PC-3 (cell line): ENCODE results near the gene ZNF117. TPM values are rescaled to one million over a fixed set of nuclear protein-coding genes. Genes with fewer than 3 reads are reported as not detected.

Experiments used
- ATAC-seq: fragments of 200-7000 bp; cut with Tn5 transposase; 2 replicates; pipeline ENCODE4 v1.9.1; 2020; ENCODE audit warnings: mild to moderate bottlenecking, moderate library complexity
- BruUV-seq: library from RNA; stranded (reverse); fragments of 400-500 nt; replicated peaks from 2 replicates; lab custom pipeline; 2021; lab: Mats Ljungman, UMichigan
- CTCF ChIA-PET: fragments of 300-600 bp; sonication (Branson Sonifier 250); formaldehyde crosslinking; loops from one replicate; lab custom pipeline; 2022; ENCODE audit warnings: antibody characterized with exemption; lab: Charles Lee
- POLR2A ChIA-PET: fragments of 300-600 bp; sonication (Branson Sonifier 250); formaldehyde crosslinking; loops from one replicate; lab custom pipeline; 2022; ENCODE audit warnings: antibody characterized with exemption; ENCODE audit not compliant: unreplicated experiment; lab: Charles Lee
- DNase-seq: peaks from one replicate; pipeline ENCODE4 v3.0.0-alpha.2; 2015
- H2AFZ ChIP-seq: fragments of 300-600 bp; sonication (generic); 2 replicates; pipeline ENCODE4 v1.6.0; 2016; ENCODE audit warnings: antibody characterized with exemption, low read length
- H3F3A ChIP-seq: fragments of 300-600 bp; sonication (generic); one replicate; pipeline ENCODE4 v1.6.0; 2017; ENCODE audit warnings: antibody characterized with exemption, low read length, control low read depth, mild to moderate bottlenecking; ENCODE audit not compliant: unreplicated experiment
- H3K27ac ChIP-seq: fragments of 300-600 bp; sonication (generic); 2 replicates; pipeline ENCODE4 v1.5.1; 2016; ENCODE audit warnings: mild to moderate bottlenecking, low read length
- H3K27me3 ChIP-seq: fragments of 300-600 bp; sonication (generic); 2 replicates; pipeline ENCODE4 v1.6.1; 2016; ENCODE audit warnings: low read length, mixed read lengths
- H3K36me3 ChIP-seq: fragments of 300-600 bp; sonication (generic); 2 replicates; pipeline ENCODE4 v1.6.1; 2016; ENCODE audit warnings: low read depth, mixed run types, low read length, mixed read lengths
- H3K4me1 ChIP-seq: fragments of 300-600 bp; sonication (generic); 2 replicates; pipeline ENCODE4 v1.5.1; 2016; ENCODE audit warnings: low read length; ENCODE audit not compliant: insufficient read depth
- H3K4me2 ChIP-seq: fragments of 300-600 bp; sonication (generic); 2 replicates; pipeline ENCODE4 v1.6.0; 2016; ENCODE audit warnings: low read length
- H3K4me3 ChIP-seq: fragments of 300-600 bp; sonication (generic); 2 replicates; pipeline ENCODE4 v1.5.1; 2016; ENCODE audit warnings: mild to moderate bottlenecking, low read length, mixed read lengths
- H3K79me2 ChIP-seq: fragments of 300-600 bp; sonication (generic); 2 replicates; pipeline ENCODE4 v1.6.1; 2017; ENCODE audit warnings: low read length, mixed read lengths
- H3K9ac ChIP-seq: fragments of 300-600 bp; sonication (generic); 2 replicates; pipeline ENCODE4 v1.6.0; 2016; ENCODE audit warnings: mild to moderate bottlenecking, low read length
- H3K9me2 ChIP-seq: fragments of 300-600 bp; sonication (generic); replicated peaks from 2 replicates; pipeline ENCODE4 v1.6.1; 2016; ENCODE audit warnings: mixed run types, low read length, mixed read lengths
- H3K9me3 ChIP-seq: fragments of 300-600 bp; sonication (generic); 2 replicates; pipeline ENCODE4 v1.6.1; 2016; ENCODE audit warnings: low read length, mixed read lengths
- H4K20me1 ChIP-seq: fragments of 300-600 bp; sonication (generic); 2 replicates; pipeline ENCODE4 v1.6.1; 2016; ENCODE audit warnings: low read length, mixed read lengths
- EZH2 ChIP-seq: fragments of 300-600 bp; sonication (generic); IDR thresholded peaks from one replicate; pipeline ENCODE4 v1.6.1; 2017; ENCODE audit warnings: antibody characterized with exemption, mild to moderate bottlenecking, low read length; ENCODE audit not compliant: unreplicated experiment
- EZH2phosphoT487 ChIP-seq: fragments of 300-600 bp; sonication (generic); IDR thresholded peaks from 2 replicates; pipeline ENCODE4 v1.6.1; 2018; ENCODE audit warnings: mild to moderate bottlenecking, antibody characterized with exemption, low read length, borderline replicate concordance
- intact Hi-C: fragments of 100-400 bp; cut with micrococcal nuclease; formaldehyde crosslinking; loops from 2 replicates; pipeline ENCODE4 v1.9.0; 2023
- total RNA-seq: library from RNA; depleted of rRNA; stranded (reverse); fragments of >200 nt; gene quantifications from 2 replicates; pipeline ENCODE4 v1.2.3, GENCODE V29; 2014
- TF ChIP-seq, protein P1 (sequence below): fragments of 300-600 bp; sonication (generic); conservative IDR thresholded peaks from 2 replicates; pipeline ENCODE4 v1.5.1; 2017; ENCODE audit warnings: antibody characterized with exemption, low read depth, mild to moderate bottlenecking, low read length

ZNF117 gene
- total RNA-seq, 1 experiment from 2014 or later: 1.9 TPM

DNA sequence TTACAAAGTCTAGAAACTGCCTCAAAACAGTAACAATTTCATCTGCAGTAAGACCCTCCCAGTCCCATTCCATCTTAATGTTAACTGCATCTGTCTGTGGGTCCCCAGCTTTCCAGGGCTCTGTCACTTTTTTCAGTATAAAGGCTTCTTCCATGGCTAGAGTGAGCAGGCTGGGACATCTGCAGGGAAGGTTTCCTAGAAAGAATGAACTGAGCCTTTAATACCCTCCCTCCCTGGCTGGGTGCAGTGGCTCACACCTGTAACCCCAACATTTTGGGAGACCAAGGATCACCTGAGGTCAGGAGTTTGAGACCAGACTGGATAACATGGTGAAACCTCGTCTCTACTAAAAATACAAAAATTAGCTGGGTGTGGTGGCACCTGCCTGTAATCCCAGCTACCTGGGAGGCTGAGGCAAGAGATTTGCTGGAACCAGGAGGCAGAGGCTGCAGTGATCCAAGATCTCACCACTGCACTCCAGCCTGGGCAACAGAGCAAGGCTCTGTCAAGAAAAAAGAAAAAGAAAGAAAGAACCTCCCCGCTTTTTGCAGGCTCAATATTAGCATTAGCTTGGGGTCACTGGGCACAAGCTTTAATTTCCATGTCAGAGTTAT is 12.2 kb upstream of the ZNF117 start:
- Histone ChIP-seq H3K9ac (no peak overlapping the region), H3K36me3 (peaks cover 53% of the 10 kb centered on the region), H3K9me2 (no peaks in the 10 kb centered on the region), H3K27ac (no peak overlapping the region), H3K4me1 (peaks cover 18% of the 10 kb centered on the region), H3K4me3 (no peak overlapping the region), H3K27me3 (no peaks in the 10 kb centered on the region), H2AFZ (no peak overlapping the region), H3K4me2 (no peak overlapping the region), H4K20me1 (no peaks in the 10 kb centered on the region), H3K9me3 (0 out of 2 replicates have a peak, but pooled peaks cover 4% of the 10 kb centered on the region), H3K79me2 (peaks cover 58% of the 10 kb centered on the region), H3F3A (no peaks in the 10 kb centered on the region)
- no TSS peak for BruUV-seq
- TF ChIP-seq EZH2: no peak
- TF ChIP-seq, protein P1, sequence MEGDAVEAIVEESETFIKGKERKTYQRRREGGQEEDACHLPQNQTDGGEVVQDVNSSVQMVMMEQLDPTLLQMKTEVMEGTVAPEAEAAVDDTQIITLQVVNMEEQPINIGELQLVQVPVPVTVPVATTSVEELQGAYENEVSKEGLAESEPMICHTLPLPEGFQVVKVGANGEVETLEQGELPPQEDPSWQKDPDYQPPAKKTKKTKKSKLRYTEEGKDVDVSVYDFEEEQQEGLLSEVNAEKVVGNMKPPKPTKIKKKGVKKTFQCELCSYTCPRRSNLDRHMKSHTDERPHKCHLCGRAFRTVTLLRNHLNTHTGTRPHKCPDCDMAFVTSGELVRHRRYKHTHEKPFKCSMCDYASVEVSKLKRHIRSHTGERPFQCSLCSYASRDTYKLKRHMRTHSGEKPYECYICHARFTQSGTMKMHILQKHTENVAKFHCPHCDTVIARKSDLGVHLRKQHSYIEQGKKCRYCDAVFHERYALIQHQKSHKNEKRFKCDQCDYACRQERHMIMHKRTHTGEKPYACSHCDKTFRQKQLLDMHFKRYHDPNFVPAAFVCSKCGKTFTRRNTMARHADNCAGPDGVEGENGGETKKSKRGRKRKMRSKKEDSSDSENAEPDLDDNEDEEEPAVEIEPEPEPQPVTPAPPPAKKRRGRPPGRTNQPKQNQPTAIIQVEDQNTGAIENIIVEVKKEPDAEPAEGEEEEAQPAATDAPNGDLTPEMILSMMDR: no peak
- TF ChIP-seq EZH2phosphoT487: no peak
- CTCF ChIA-PET: no interaction called here
- no peak for DNase-seq
- intact Hi-C loops: no loop called here
- no peak for ATAC-seq
- POLR2A ChIA-PET: no interaction called here

DNA sequence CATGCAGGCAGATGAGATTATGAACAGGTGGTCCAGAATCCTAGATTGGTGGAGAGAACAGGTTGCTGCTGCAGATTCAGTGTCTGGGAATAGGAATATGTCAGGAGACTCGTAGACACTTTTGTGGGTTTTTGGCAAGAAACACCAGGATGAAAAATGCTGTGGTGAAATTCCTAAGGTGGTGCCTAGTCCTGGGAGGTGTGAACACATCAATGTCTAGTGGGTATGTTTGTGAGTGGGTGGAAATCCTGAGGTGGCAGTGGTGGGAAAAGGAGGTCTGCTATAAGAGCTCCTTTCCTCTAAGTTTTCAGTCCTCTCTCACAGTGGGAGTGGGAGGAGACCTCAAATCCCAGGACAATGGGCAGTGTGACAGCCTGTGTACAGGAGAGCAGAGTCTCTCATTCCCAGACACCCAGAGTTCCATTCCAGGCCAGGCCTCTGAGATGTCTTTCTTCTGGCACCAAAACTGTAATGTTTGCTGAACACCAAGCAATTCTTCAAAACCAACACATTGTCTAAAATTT is 10.5 kb upstream of the ZNF117 start:
- Histone ChIP-seq H3K9me2 (no peaks in the 10 kb centered on the region), H3K9me3 (0 out of 2 replicates have a peak, but pooled peaks cover 4% of the 10 kb centered on the region), H3F3A (no peaks in the 10 kb centered on the region), H2AFZ (no peak overlapping the region), H3K4me2 (no peak overlapping the region), H3K4me3 (no peak overlapping the region), H3K79me2 (peaks cover 57% of the 10 kb centered on the region), H4K20me1 (no peaks in the 10 kb centered on the region), H3K4me1 (peaks cover 26% of the 10 kb centered on the region), H3K36me3 (peaks cover 60% of the 10 kb centered on the region), H3K9ac (no peak overlapping the region), H3K27me3 (no peaks in the 10 kb centered on the region), H3K27ac (no peak overlapping the region)
- intact Hi-C loops: no loop called here
- POLR2A ChIA-PET: no interaction called here
- CTCF ChIA-PET: no interaction called here
- ATAC-seq (no peak), DNase-seq (no peak)
- BruUV-seq: no TSS peak
- TF ChIP-seq EZH2phosphoT487 (no peak), EZH2 (no peak)
- TF ChIP-seq, protein P1: no peak
